K562 (cell line): ENCODE measurements around the gene DAPP1. TPM values are rescaled to one million over a fixed set of nuclear protein-coding genes. Genes with fewer than 3 reads are reported as not detected.
A peak's percentile ranks its signal among the peaks of the same experiment; 100 is the strongest.

ENCODE experiments used
- BCL6 ChIP-seq: fragments of 250-450 bp; sonication (Bioruptor Pico); IDR thresholded peaks from 2 replicates; pipeline ENCODE4 v1.4.0; 2020
- CBX1 ChIP-seq: sonication (generic); IDR thresholded peaks from 2 replicates; pipeline ENCODE4 v1.6.1; 2016; ENCODE audit warnings: antibody characterized with exemption, low read depth, mild to moderate bottlenecking
- E2F8 ChIP-seq: fragments of 450-650 bp; IDR thresholded peaks from 2 replicates; pipeline ENCODE4 v1.7.1; 2018; ENCODE audit warnings: mild to moderate bottlenecking, low read depth; ENCODE audit not compliant: partially characterized antibody
- GTF2F1 ChIP-seq: IDR thresholded peaks from 2 replicates; pipeline ENCODE4 v1.6.1; 2011; ENCODE audit warnings: low read depth, low read length, improper control_type of control experiment
- ILF3 ChIP-seq: fragments of 450-650 bp; IDR thresholded peaks from 2 replicates; pipeline ENCODE4 v1.6.1; 2018; ENCODE audit warnings: antibody characterized with exemption, mild to moderate bottlenecking, moderate library complexity, borderline replicate concordance
- IRF2 ChIP-seq: sonication (generic); formaldehyde crosslinking; IDR thresholded peaks from 2 replicates; pipeline ENCODE4 v1.8.1; 2022; ENCODE audit warnings: mild to moderate bottlenecking, missing genetic modification reagents
- MAZ ChIP-seq, 2 experiments: fragments of 450-650 bp in 1 of 2; sonication (generic) in 1 of 2; formaldehyde crosslinking; IDR thresholded peaks in 1 of 2; conservative IDR thresholded peaks in 1 of 2; 2 replicates each; pipeline versions ENCODE4 v1.4.0 to v1.5.0; 2020; ENCODE audit warnings: mild to moderate bottlenecking in 1 of 2, missing genetic modification reagents in 1 of 2
- MECOM ChIP-seq: fragments of 250-450 bp; sonication (Bioruptor Pico); IDR thresholded peaks from 2 replicates; pipeline ENCODE4 v1.8.0; 2022; ENCODE audit warnings: inconsistent platforms
- MIER1 ChIP-seq: fragments of 450-650 bp; IDR thresholded peaks from 2 replicates; pipeline ENCODE4 v1.6.1; 2016; ENCODE audit warnings: antibody characterized with exemption, mild to moderate bottlenecking, low read depth
- MLLT1 ChIP-seq, 2 experiments: fragments of 450-650 bp; IDR thresholded peaks; 2 replicates each; pipeline ENCODE4 v1.6.1; 2016
- NBN ChIP-seq: fragments of 450-650 bp; IDR thresholded peaks from 2 replicates; pipeline ENCODE4 v1.6.1; 2016; ENCODE audit warnings: low read depth, mild to moderate bottlenecking
- POLR3G ChIP-seq: IDR thresholded peaks from 2 replicates; pipeline ENCODE4 v1.6.1; 2011; ENCODE audit not compliant: insufficient read length, insufficient replicate concordance; ENCODE audit errors: extremely low read depth
- PREB ChIP-seq: sonication (generic); formaldehyde crosslinking; IDR thresholded peaks from 2 replicates; pipeline ENCODE4 v1.8.1; 2023; ENCODE audit warnings: mild to moderate bottlenecking, missing genetic modification reagents
- RB1 ChIP-seq: fragments of 450-650 bp; IDR thresholded peaks from 2 replicates; pipeline ENCODE4 v1.6.1; 2017; ENCODE audit warnings: low read depth, mild to moderate bottlenecking
- ZEB2 ChIP-seq: fragments of 450-650 bp; IDR thresholded peaks from 2 replicates; pipeline ENCODE4 v1.6.1; 2016
- ZNF212 ChIP-seq: fragments of 450-650 bp; formaldehyde crosslinking; IDR thresholded peaks from 2 replicates; pipeline ENCODE4 v1.4.0; 2020; ENCODE audit warnings: mild to moderate bottlenecking
- ZNF76 ChIP-seq: fragments of 250-450 bp; sonication (Bioruptor Pico); IDR thresholded peaks from 2 replicates; pipeline ENCODE4 v1.4.0; 2020; ENCODE audit warnings: mild to moderate bottlenecking, moderate library complexity, borderline replicate concordance
- polyA plus RNA-seq, 8 experiments: library from polyadenylated mRNA; depleted of rRNA in 4 of 8; stranded (reverse) in 5 of 8; unstranded in 3 of 8; fragments of >200 nt; fragmentation: Nextera tagmentation in 2 of 8; fragmentation: Illumina TruSeq in 1 of 8; extraction: Ambion mirVana in 2 of 8; extraction: Trizol in 1 of 8; gene quantifications; 2 replicates each; pipeline versions ENCODE4 v1.2.1 to v1.2.3, GENCODE V29; 2011 to 2014; ENCODE audit warnings: inconsistent platforms in 1 of 8, missing spikeins in 1 of 8
- total RNA-seq, 7 experiments: library from RNA; depleted of rRNA in 6 of 7; stranded (reverse); fragments of >200 nt in 6 of 7; fragmentation: Illumina TruSeq in 2 of 7; extraction: Trizol in 2 of 7; gene quantifications; 2 replicates each; pipeline versions ENCODE4 v1.2.1 to v1.2.3, GENCODE V29; 2011 to 2021; ENCODE audit warnings: low replicate concordance in 1 of 7
- TF ChIP-seq, protein P1 (sequence below), 3 experiments: fragments of 200-800 bp in 1 of 3; sonication (Bioruptor generic) in 1 of 3; sonication (generic) in 1 of 3; formaldehyde crosslinking in 1 of 3; IDR thresholded peaks; 2 replicates each; pipeline versions ENCODE4 v1.6.1 to v1.8.0; 2016 to 2022; ENCODE audit warnings: mild to moderate bottlenecking in 2 of 3, missing compliant biosample characterization in 2 of 3, missing genetic modification characterization in 2 of 3, missing genetic modification reagents in 1 of 3

Gene DAPP1
- total and polyA plus RNA-seq, 9 of the 15 experiments (the other 6 are each of a cell fraction or from before 2014, with no cell fraction given) = 1.9 to 7.2 (median 3.6) TPM

- TF ChIP-seq E2F8 (peak; percentile 64), MAZ (CRISPR knock-in tag; conservative IDR thresholded peaks at IDR 0.05 in 1 of 2, IDR thresholded peaks at IDR 0.05 in 1 of 2) (peak in 1 of 2 experiments; percentile 68; a peak in 2 of 4 replicates), NBN (no peak), ILF3 (no peak), CBX1 (no peak), PREB (CRISPR knock-in tag) (no peak), MIER1 (no peak), ZNF76 (CRISPR knock-in tag) (no peak), ZEB2 (no peak), IRF2 (CRISPR knock-in tag) (no peak), BCL6 (CRISPR knock-in tag) (no peak), ZNF212 (CRISPR knock-in tag) (no peak), MLLT1 (IDR thresholded peaks at IDR 0.05) (no peak), GTF2F1 (no peak), RB1 (no peak), POLR3G (no peak), MECOM (CRISPR knock-in tag) (no peak)
- TF ChIP-seq, protein P1, sequence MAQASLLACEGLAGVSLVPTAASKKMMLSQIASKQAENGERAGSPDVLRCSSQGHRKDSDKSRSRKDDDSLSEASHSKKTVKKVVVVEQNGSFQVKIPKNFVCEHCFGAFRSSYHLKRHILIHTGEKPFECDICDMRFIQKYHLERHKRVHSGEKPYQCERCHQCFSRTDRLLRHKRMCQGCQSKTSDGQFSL (CRISPR knock-in tag; IDR thresholded peaks at IDR 0.05) = 0 out of 2 replicates have a peak, but pooled peaks have one; percentile 60
- TF ChIP-seq, protein P1 (tag; IDR thresholded peaks at IDR 0.05) = 0 out of 4 replicates have a peak, but pooled peaks of 1 of the 2 experiments have one; percentile 42
Measured at GRCh38 chr4:99894161-99894997, 77.8 kb downstream of the DAPP1 start, which contains the start of gene LAMTOR3 (continued).
